HepG2 (cell line): ENCODE data around the gene NDUFA13. TPM values are rescaled to one million over a fixed set of nuclear protein-coding genes. Genes with fewer than 3 reads are reported as not detected.

ENCODE experiments used
- HIVEP1 ChIP-seq: sonication (generic); formaldehyde crosslinking; IDR thresholded peaks from 2 replicates; pipeline ENCODE4 v1.4.0; 2020; ENCODE audit warnings: mild to moderate bottlenecking, missing genetic modification reagents
- HNRNPLL ChIP-seq: fragments of 200-400 bp; formaldehyde crosslinking; IDR thresholded peaks from 2 replicates; pipeline ENCODE4 v1.6.1; 2017; ENCODE audit warnings: mild to moderate bottlenecking, low read depth, low read length; ENCODE audit not compliant: poor library complexity, severe bottlenecking
- KMT2B ChIP-seq: IDR thresholded peaks from 2 replicates; pipeline ENCODE4 v1.6.1; 2016; ENCODE audit warnings: missing genetic modification reagents, missing compliant biosample characterization
- NR0B2 ChIP-seq: sonication (generic); formaldehyde crosslinking; IDR thresholded peaks from 2 replicates; pipeline ENCODE4 v1.4.0; 2020; ENCODE audit warnings: mild to moderate bottlenecking, missing genetic modification reagents
- RORA ChIP-seq: sonication (generic); formaldehyde crosslinking; IDR thresholded peaks from 2 replicates; pipeline ENCODE4 v1.5.0; 2020; ENCODE audit warnings: mild to moderate bottlenecking, missing genetic modification reagents, moderate library complexity
- SIX4 ChIP-seq: sonication (generic); formaldehyde crosslinking; IDR thresholded peaks from 2 replicates; pipeline ENCODE4 v1.4.0; 2020; ENCODE audit warnings: missing genetic modification reagents
- ZBTB39 ChIP-seq: sonication (generic); formaldehyde crosslinking; IDR thresholded peaks from 2 replicates; pipeline ENCODE4 v1.5.0; 2020; ENCODE audit warnings: missing genetic modification reagents
- ZNF816 ChIP-seq: sonication (generic); formaldehyde crosslinking; IDR thresholded peaks from 2 replicates; pipeline ENCODE4 v1.8.0; 2022; ENCODE audit warnings: missing genetic modification reagents, mild to moderate bottlenecking, borderline replicate concordance
- polyA plus RNA-seq, 8 experiments: library from polyadenylated mRNA; depleted of rRNA in 3 of 8; stranded (reverse) in 7 of 8; unstranded in 1 of 8; fragments of >200 nt; fragmentation: Illumina TruSeq in 4 of 8; extraction: Trizol in 4 of 8; gene quantifications; 2 replicates each; pipeline versions ENCODE4 v1.2.1 to v1.2.3, GENCODE V29; 2011 to 2016; ENCODE audit warnings: low read depth in 4 of 8, missing spikeins in 1 of 8, mixed read lengths in 1 of 8; ENCODE audit not compliant: insufficient read depth in 1 of 8
- total RNA-seq, 5 experiments: library from RNA; depleted of rRNA; stranded (reverse); fragments of >200 nt; fragmentation: Illumina TruSeq; extraction: Trizol; gene quantifications; 2 replicates each; pipeline ENCODE4 v1.2.3, GENCODE V29; 2016; ENCODE audit warnings: low read depth in 1 of 5
- TF ChIP-seq, protein P1 (sequence below): sonication (generic); formaldehyde crosslinking; IDR thresholded peaks from 2 replicates; pipeline ENCODE4 v1.4.0; 2020; ENCODE audit warnings: missing genetic modification reagents, borderline replicate concordance
- TF ChIP-seq, protein P2 (sequence below): IDR thresholded peaks from 2 replicates; pipeline ENCODE4 v1.6.1; 2016; ENCODE audit warnings: control low read depth
- TF ChIP-seq, protein P3 (sequence below), 2 experiments: fragments of 450-650 bp in 1 of 2; sonication (generic) in 1 of 2; formaldehyde crosslinking in 1 of 2; IDR thresholded peaks; 2 replicates each; pipeline versions ENCODE4 v1.6.1 to v1.8.0; 2016 to 2022; ENCODE audit warnings: antibody characterized with exemption in 1 of 2, mild to moderate bottlenecking in 1 of 2, missing genetic modification reagents in 1 of 2

NDUFA13 gene
- total and polyA plus RNA-seq, 2 of the 13 experiments (the other 11 are each of a cell fraction or from before 2014, with no cell fraction given), result 337 to 366 TPM

GRCh38 chr19:19515642-19516519 lies at the start of gene NDUFA13 (continued):
- TF ChIP-seq, protein P1, sequence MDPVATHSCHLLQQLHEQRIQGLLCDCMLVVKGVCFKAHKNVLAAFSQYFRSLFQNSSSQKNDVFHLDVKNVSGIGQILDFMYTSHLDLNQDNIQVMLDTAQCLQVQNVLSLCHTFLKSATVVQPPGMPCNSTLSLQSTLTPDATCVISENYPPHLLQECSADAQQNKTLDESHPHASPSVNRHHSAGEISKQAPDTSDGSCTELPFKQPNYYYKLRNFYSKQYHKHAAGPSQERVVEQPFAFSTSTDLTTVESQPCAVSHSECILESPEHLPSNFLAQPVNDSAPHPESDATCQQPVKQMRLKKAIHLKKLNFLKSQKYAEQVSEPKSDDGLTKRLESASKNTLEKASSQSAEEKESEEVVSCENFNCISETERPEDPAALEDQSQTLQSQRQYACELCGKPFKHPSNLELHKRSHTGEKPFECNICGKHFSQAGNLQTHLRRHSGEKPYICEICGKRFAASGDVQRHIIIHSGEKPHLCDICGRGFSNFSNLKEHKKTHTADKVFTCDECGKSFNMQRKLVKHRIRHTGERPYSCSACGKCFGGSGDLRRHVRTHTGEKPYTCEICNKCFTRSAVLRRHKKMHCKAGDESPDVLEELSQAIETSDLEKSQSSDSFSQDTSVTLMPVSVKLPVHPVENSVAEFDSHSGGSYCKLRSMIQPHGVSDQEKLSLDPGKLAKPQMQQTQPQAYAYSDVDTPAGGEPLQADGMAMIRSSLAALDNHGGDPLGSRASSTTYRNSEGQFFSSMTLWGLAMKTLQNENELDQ (CRISPR knock-in tag), result peak; percentile 58
- TF ChIP-seq ZNF816 (CRISPR knock-in tag), result no peak
- peak; percentile 36 for TF ChIP-seq HNRNPLL
- TF ChIP-seq RORA, result no peak
- no peak for TF ChIP-seq SIX4 (CRISPR knock-in tag)
- no peak; the same call in 1 of the 2 replicates for TF ChIP-seq NR0B2 (CRISPR knock-in tag)
- TF ChIP-seq, protein P2, sequence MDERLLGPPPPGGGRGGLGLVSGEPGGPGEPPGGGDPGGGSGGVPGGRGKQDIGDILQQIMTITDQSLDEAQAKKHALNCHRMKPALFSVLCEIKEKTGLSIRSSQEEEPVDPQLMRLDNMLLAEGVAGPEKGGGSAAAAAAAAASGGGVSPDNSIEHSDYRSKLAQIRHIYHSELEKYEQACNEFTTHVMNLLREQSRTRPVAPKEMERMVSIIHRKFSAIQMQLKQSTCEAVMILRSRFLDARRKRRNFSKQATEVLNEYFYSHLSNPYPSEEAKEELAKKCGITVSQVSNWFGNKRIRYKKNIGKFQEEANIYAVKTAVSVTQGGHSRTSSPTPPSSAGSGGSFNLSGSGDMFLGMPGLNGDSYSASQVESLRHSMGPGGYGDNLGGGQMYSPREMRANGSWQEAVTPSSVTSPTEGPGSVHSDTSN (CRISPR knock-in tag), result no peak
- peak; percentile 88 for TF ChIP-seq KMT2B (CRISPR knock-in tag)
- TF ChIP-seq, protein P3, sequence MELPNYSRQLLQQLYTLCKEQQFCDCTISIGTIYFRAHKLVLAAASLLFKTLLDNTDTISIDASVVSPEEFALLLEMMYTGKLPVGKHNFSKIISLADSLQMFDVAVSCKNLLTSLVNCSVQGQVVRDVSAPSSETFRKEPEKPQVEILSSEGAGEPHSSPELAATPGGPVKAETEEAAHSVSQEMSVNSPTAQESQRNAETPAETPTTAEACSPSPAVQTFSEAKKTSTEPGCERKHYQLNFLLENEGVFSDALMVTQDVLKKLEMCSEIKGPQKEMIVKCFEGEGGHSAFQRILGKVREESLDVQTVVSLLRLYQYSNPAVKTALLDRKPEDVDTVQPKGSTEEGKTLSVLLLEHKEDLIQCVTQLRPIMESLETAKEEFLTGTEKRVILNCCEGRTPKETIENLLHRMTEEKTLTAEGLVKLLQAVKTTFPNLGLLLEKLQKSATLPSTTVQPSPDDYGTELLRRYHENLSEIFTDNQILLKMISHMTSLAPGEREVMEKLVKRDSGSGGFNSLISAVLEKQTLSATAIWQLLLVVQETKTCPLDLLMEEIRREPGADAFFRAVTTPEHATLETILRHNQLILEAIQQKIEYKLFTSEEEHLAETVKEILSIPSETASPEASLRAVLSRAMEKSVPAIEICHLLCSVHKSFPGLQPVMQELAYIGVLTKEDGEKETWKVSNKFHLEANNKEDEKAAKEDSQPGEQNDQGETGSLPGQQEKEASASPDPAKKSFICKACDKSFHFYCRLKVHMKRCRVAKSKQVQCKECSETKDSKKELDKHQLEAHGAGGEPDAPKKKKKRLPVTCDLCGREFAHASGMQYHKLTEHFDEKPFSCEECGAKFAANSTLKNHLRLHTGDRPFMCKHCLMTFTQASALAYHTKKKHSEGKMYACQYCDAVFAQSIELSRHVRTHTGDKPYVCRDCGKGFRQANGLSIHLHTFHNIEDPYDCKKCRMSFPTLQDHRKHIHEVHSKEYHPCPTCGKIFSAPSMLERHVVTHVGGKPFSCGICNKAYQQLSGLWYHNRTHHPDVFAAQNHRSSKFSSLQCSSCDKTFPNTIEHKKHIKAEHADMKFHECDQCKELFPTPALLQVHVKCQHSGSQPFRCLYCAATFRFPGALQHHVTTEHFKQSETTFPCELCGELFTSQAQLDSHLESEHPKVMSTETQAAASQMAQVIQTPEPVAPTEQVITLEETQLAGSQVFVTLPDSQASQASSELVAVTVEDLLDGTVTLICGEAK (IDR thresholded peaks at IDR 0.05), result peak; percentile 85
- TF ChIP-seq, protein P3 (CRISPR knock-in tag; IDR thresholded peaks at IDR 0.05), result peak; percentile 78
- TF ChIP-seq HIVEP1 (CRISPR knock-in tag), result no peak
- TF ChIP-seq ZBTB39 (CRISPR knock-in tag), result no peak; the same call in 1 of the 2 replicates
